Gastroesophageal sphincter (tissue), 4 donors: ENCODE results near the gene CRHR2. TPM values are rescaled to one million over a fixed set of nuclear protein-coding genes. Genes with fewer than 3 reads are reported as not detected.

ENCODE experiments used
- ATAC-seq: fragments of 150-250 bp; one replicate; pipeline ENCODE4 v1.9.1; 2016; ENCODE audit warnings: mild to moderate bottlenecking, moderate library complexity
- H3K27ac ChIP-seq, 4 donors: fragments of 200-600 bp; sonication (generic) in 3 of 4; 1 replicate in 3 of 4; 2 replicates in 1 of 4; pipeline ENCODE4 v1.5.1; 2016 to 2019
- H3K27me3 ChIP-seq: fragments of 200-600 bp; sonication (generic); one replicate; pipeline ENCODE4 v1.5.1; 2019
- H3K36me3 ChIP-seq, 2 donors: fragments of 200-600 bp; sonication (generic); one replicate each; pipeline ENCODE4 v1.5.1; 2019; ENCODE audit warnings: control low read depth in 1 of 2
- H3K4me1 ChIP-seq, 3 donors: fragments of 200-600 bp; sonication (generic); 1 replicate in 2 of 3; 2 replicates in 1 of 3; pipeline ENCODE4 v1.5.1; 2016 to 2019; ENCODE audit warnings: control low read depth in 2 of 3
- H3K4me3 ChIP-seq, 2 donors: fragments of 200-600 bp; sonication (generic); one replicate each; pipeline ENCODE4 v1.5.1; 2019; ENCODE audit warnings: mild to moderate bottlenecking in 1 of 2, moderate library complexity in 1 of 2
- H3K9me3 ChIP-seq, 3 donors: fragments of 200-600 bp; sonication (generic); one replicate each; pipeline ENCODE4 v1.5.1; 2017 to 2019; ENCODE audit warnings: control low read depth in 2 of 3
- CTCF ChIP-seq, 4 experiments: fragments of 200-600 bp in 2 of 4; fragments of 450-650 bp in 2 of 4; sonication (generic) in 1 of 4; IDR thresholded peaks; one replicate each; pipeline ENCODE4 v1.5.1; 2017 to 2019; ENCODE audit warnings: antibody characterized with exemption in 4 of 4, mild to moderate bottlenecking in 2 of 4, moderate library complexity in 2 of 4
- EP300 ChIP-seq: sonication (generic); formaldehyde crosslinking; IDR thresholded peaks from one replicate; pipeline ENCODE4 v1.6.1; 2017; ENCODE audit warnings: antibody characterized with exemption, mild to moderate bottlenecking
- POLR2A ChIP-seq, 2 donors: fragments of 450-650 bp; IDR thresholded peaks; one replicate each; pipeline ENCODE4 v1.6.1; 2017; ENCODE audit warnings: antibody characterized with exemption in 2 of 2, mild to moderate bottlenecking in 2 of 2, moderate library complexity in 1 of 2
- POLR2AphosphoS5 ChIP-seq: sonication (generic); formaldehyde crosslinking; IDR thresholded peaks from one replicate; pipeline ENCODE4 v1.6.1; 2017; ENCODE audit warnings: antibody characterized with exemption
- WGBS, 2 donors: methylation state at CpG; one replicate each; pipeline ENCODE4 v1.1.5; 2018; ENCODE audit warnings: low coverage in 1 of 2; 5-methylcytosine and 5-hydroxymethylcytosine counted together
- total RNA-seq, 4 donors: library from RNA; depleted of rRNA; stranded (reverse); fragments of >200 nt; gene quantifications; one replicate each; pipeline ENCODE4 v1.1.0, GENCODE V29; 2016

Gene CRHR2
- total RNA-seq, 4 donors from 2014 or later = 0.15 to 0.77 (median 0.47) TPM; not detected in 1

GRCh38 chr7:30668102-30668501 is 14.2 kb downstream of the CRHR2 start:
- Histone ChIP-seq H3K36me3 (no peaks in the 10 kb centered on the region), H3K27me3 (peaks cover 13% of the 10 kb centered on the region), H3K27ac (no peak overlapping the region), H3K4me3 (no peak overlapping the region), H3K4me1 (no peaks in the 10 kb centered on the region), H3K9me3 (no peaks in the 10 kb centered on the region)
- 47 to 56% methylated on average over 3 to 4 of the region's 4 CpGs for WGBS, 2 donors
- no peak for TF ChIP-seq POLR2A (IDR thresholded peaks at IDR 0.05)
- TF ChIP-seq CTCF (IDR thresholded peaks at IDR 0.05) = no peak
- TF ChIP-seq EP300 = no peak
- TF ChIP-seq POLR2AphosphoS5 = no peak
- no peak for ATAC-seq

GRCh38 chr7:30667172-30667571 is 15.1 kb downstream of the CRHR2 start:
- Histone ChIP-seq H3K4me1 (no peaks in the 10 kb centered on the region), H3K27ac (no peak overlapping the region), H3K4me3 (no peak overlapping the region), H3K9me3 (no peaks in the 10 kb centered on the region), H3K27me3 (peaks cover 7% of the 10 kb centered on the region), H3K36me3 (no peaks in the 10 kb centered on the region)
- 71 to 80% methylated on average over 1 to 3 of the region's 3 CpGs for WGBS, 2 donors
- no peak for TF ChIP-seq EP300
- TF ChIP-seq POLR2A (IDR thresholded peaks at IDR 0.05) = no peak
- no peak for TF ChIP-seq POLR2AphosphoS5
- no peak for TF ChIP-seq CTCF (IDR thresholded peaks at IDR 0.05)
- no peak for ATAC-seq

- Histone ChIP-seq H3K4me1 (no peaks in the 10 kb centered on the region), H3K9me3 (no peaks in the 10 kb centered on the region), H3K27ac (no peak overlapping the region), H3K36me3 (no peaks in the 10 kb centered on the region), H3K4me3 (no peak overlapping the region), H3K27me3 (peaks cover 11% of the 10 kb centered on the region)
- no peak for ATAC-seq
- 67 to 91% methylated on average over 1 to 4 of the region's 11 CpGs for WGBS, 2 donors
- TF ChIP-seq CTCF (IDR thresholded peaks at IDR 0.05) = no peak
- no peak for TF ChIP-seq POLR2AphosphoS5
- no peak for TF ChIP-seq POLR2A (IDR thresholded peaks at IDR 0.05)
- no peak for TF ChIP-seq EP300
Observed at GRCh38 chr7:30665449-30665848, 16.8 kb downstream of the CRHR2 start.

GRCh38 chr7:30665043-30665442 is 17.2 kb downstream of the CRHR2 start:
- ATAC-seq = no peak
- Histone ChIP-seq H3K27ac (no peak overlapping the region), H3K4me1 (no peaks in the 10 kb centered on the region), H3K36me3 (no peaks in the 10 kb centered on the region), H3K4me3 (no peak overlapping the region), H3K9me3 (no peaks in the 10 kb centered on the region), H3K27me3 (peaks cover 9% of the 10 kb centered on the region)
- no peak for TF ChIP-seq POLR2AphosphoS5
- TF ChIP-seq CTCF (IDR thresholded peaks at IDR 0.05) = no peak
- TF ChIP-seq POLR2A (IDR thresholded peaks at IDR 0.05) = no peak
- TF ChIP-seq EP300 = no peak
- 78% methylated on average over 5 of the region's 8 CpGs; no CpG with 5 or more reads in 1 of the 2 donors for WGBS, 2 donors

- no peak overlapping the region for H3K4me3 ChIP-seq
- H3K27ac ChIP-seq = no peak overlapping the region
- TF ChIP-seq CTCF (IDR thresholded peaks at IDR 0.05) (no peak), POLR2AphosphoS5 (no peak), POLR2A (IDR thresholded peaks at IDR 0.05) (no peak), EP300 (no peak)
- H3K9me3 ChIP-seq = no peaks in the 10 kb centered on the region
- ATAC-seq = no peak
- no peaks in the 10 kb centered on the region for H3K4me1 ChIP-seq
- H3K36me3 ChIP-seq = no peaks in the 10 kb centered on the region
- 100% methylated on average over 1 of the region's 2 CpGs; no CpG with 5 or more reads in 1 of the 2 donors for WGBS, 2 donors
- peaks cover 9% of the 10 kb centered on the region for H3K27me3 ChIP-seq
Observed at GRCh38 chr7:30664184-30664885, 17.9 kb downstream of the CRHR2 start.
